22Rv1 (cell line): ENCODE data around the gene SETD1A.

Source experiments
- H3K27ac ChIP-seq: fragments of 450-650 bp; 2 replicates; pipeline ENCODE4 v1.5.1; 2017
- CTCF ChIP-seq: fragments of 450-650 bp; IDR thresholded peaks from 2 replicates; pipeline ENCODE4 v1.5.1; 2017; ENCODE audit warnings: mild to moderate bottlenecking
- ZFX ChIP-seq: fragments of 450-650 bp; IDR thresholded peaks from 2 replicates; pipeline ENCODE4 v1.6.1; 2017; ENCODE audit warnings: antibody characterized with exemption, borderline replicate concordance

SETD1A gene

DNA sequence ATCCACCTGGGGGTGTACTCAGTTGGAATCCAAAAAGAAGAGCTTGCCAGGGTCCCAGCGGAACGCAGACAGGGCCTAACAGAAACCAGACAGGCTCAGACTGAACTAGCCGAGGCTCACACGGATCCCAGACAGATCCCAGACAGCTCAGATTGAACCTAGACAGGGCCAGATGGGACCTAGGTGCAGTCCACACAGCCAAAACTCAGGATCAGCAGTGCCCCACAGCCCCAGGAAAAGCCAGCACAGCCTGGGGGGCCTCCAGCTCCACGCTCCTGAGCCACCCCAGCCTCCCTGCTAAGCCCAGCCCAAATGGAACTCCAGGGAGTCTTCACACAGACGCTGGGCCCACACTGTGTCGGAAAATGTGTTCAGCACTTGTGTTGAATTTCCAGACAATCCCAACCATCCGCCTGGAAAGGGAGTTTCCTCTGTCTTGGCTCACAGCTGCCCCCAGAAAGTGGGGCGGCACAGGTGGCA lies 45.3 kb downstream of the SETD1A start:
- no peak overlapping the region for H3K27ac ChIP-seq
- TF ChIP-seq CTCF (no peak), ZFX (no peak)

DNA sequence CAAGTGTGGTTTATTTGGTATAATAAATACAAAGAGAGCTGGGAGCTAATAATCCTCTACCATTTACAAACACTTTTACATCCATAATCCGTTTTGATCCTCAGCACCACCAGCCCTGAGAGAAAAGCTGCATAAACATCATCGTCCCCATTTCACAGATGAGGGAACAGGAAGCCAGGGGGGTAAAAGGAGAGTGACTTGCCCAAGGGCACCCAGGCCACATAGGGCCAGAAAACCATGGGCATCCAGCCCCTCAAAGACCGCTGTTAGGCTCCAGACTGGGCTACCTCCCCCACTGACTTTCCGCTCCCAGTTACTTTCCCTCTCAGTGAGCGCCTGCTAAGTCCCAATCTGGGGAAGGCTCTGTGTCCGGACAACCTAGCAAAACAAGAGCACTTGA lies 46.2 kb downstream of the SETD1A start:
- TF ChIP-seq ZFX (no peak), CTCF (no peak)
- no peak overlapping the region for H3K27ac ChIP-seq

DNA sequence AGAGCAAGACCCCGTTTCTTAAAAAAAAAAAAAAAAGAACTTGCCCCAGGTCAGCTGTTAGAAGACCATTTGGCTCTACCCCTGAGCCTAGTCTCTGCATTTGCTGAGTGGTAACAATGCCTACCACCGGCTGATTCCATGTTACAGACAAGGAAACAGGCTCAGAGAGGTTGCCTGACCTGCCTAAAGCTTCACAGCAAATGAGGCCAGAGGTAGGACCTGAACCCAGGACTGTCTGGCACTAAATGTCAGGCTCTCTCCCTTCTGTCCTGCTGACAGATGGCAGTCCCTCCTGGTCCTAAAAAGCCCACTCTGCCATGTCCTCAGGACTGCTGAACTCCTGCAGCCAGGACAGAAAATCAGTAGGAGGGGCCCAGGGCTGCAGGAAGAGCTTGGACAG lies 47.1 kb downstream of the SETD1A start:
- TF ChIP-seq CTCF (no peak), ZFX (no peak)
- no peak overlapping the region for H3K27ac ChIP-seq

DNA sequence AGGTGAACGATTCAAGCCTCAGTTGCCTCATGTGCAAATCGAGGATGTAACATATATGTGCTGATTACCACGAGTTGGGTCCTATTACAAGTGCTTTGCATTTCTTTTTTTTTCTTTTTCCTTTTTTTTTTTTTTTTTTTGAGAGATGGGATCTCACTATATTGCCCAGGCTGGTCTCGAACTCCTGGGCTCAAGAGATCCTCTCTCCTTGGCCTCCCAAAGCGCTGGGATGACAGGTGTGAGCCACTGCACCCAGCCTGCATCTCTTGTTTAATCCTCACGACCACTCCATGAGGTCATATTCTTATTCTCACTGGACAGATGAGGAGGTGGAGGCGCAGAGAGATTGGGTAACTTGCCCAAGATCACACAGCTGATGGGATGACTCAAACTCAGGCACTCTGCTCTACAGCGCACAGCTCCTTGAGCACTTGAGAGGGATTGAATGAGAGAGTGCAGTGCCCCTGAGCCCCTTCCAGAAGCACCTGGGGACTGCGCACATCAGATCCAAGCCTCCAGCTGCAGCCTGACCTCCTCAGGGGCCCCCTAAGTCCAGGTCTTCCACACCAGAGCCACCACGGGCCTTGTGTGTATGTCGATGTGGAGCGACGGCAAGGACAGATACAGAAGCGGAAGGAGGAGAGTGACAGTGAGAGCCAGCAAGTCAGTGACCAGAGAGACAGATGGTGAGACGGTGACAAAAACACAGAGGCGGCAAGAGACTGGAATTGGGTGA lies 48.0 kb downstream of the SETD1A start:
- H3K27ac ChIP-seq, result no peak overlapping the region
- TF ChIP-seq ZFX (no peak), CTCF (no peak)

DNA sequence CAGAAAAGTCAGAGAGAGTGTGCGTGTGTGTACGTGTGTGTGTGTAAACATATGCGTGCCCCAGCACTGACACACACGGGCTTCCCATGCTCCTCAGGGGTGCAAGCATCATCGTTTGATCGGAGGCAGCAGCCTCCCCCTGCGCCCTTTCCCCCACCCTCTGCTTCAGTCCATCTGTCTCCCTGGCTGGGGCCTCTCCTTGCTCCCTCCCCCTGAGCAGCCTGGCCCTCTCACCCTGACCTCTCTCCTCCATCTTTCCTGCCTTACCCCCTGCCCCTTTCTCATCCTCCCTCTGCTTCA lies 48.5 kb downstream of the SETD1A start:
- H3K27ac ChIP-seq, result no peak overlapping the region
- TF ChIP-seq ZFX (no peak), CTCF (no peak)

GRCh38 chr16:31006589-31006988 lies 49.0 kb downstream of the SETD1A start:
- TF ChIP-seq ZFX (no peak), CTCF (no peak)
- no peak overlapping the region for H3K27ac ChIP-seq

- TF ChIP-seq CTCF, result no peak
- TF ChIP-seq ZFX, result no peak
- no peak overlapping the region for H3K27ac ChIP-seq
Measured at GRCh38 chr16:31007684-31008083, 50.1 kb downstream of the SETD1A start.
